HepG2 (cell line): ENCODE data around the gene KAT7. TPM values are rescaled to one million over a fixed set of nuclear protein-coding genes. Genes with fewer than 3 reads are reported as not detected.

ENCODE experiments used
- AGO1 ChIP-seq: fragments of 200-400 bp; formaldehyde crosslinking; IDR thresholded peaks from 2 replicates; pipeline ENCODE4 v1.6.1; 2017; ENCODE audit warnings: mild to moderate bottlenecking, low read depth, low read length, moderate library complexity; ENCODE audit not compliant: poor library complexity, severe bottlenecking
- ATM ChIP-seq: fragments of 450-650 bp; IDR thresholded peaks from 2 replicates; pipeline ENCODE4 v1.7.1; 2017; ENCODE audit warnings: mild to moderate bottlenecking, borderline replicate concordance
- E2F5 ChIP-seq: sonication (generic); formaldehyde crosslinking; conservative IDR thresholded peaks from 2 replicates; pipeline ENCODE4 v1.4.0; 2020; ENCODE audit warnings: missing genetic modification reagents
- EED ChIP-seq: sonication (generic); formaldehyde crosslinking; IDR thresholded peaks from 2 replicates; pipeline ENCODE4 v1.5.0; 2020; ENCODE audit warnings: mild to moderate bottlenecking, missing genetic modification reagents
- GMEB1 ChIP-seq: sonication (generic); formaldehyde crosslinking; IDR thresholded peaks from 2 replicates; pipeline ENCODE4 v1.5.1; 2020; ENCODE audit warnings: missing genetic modification reagents, mild to moderate bottlenecking, borderline replicate concordance
- IRF2 ChIP-seq: IDR thresholded peaks from 2 replicates; pipeline ENCODE4 v1.6.1; 2018; ENCODE audit warnings: missing genetic modification reagents, missing compliant biosample characterization
- MIER2 ChIP-seq: IDR thresholded peaks from 2 replicates; pipeline ENCODE4 v1.6.1; 2016; ENCODE audit warnings: missing biosample characterization, missing genetic modification reagents
- NFIC ChIP-seq: IDR thresholded peaks from 2 replicates; pipeline ENCODE4 v1.6.1; 2012; ENCODE audit warnings: mild to moderate bottlenecking, low read length, inconsistent platforms
- NR3C1 ChIP-seq: sonication (generic); formaldehyde crosslinking; IDR thresholded peaks from 2 replicates; pipeline ENCODE4 v1.4.0; 2020; ENCODE audit warnings: missing genetic modification reagents
- PRDM15 ChIP-seq: sonication (generic); formaldehyde crosslinking; IDR thresholded peaks from 2 replicates; pipeline ENCODE4 v1.4.0; 2020; ENCODE audit warnings: missing genetic modification reagents
- SSRP1 ChIP-seq: IDR thresholded peaks from 2 replicates; pipeline ENCODE4 v1.6.1; 2016; ENCODE audit warnings: control low read depth
- ZHX2 ChIP-seq, 2 experiments: sonication (generic) in 1 of 2; formaldehyde crosslinking in 1 of 2; IDR thresholded peaks; 2 replicates each; pipeline versions ENCODE4 v1.6.1 to v1.9.0; 2014 to 2022; ENCODE audit warnings: antibody characterized with exemption in 1 of 2, borderline replicate concordance in 1 of 2, inconsistent platforms in 1 of 2, low read depth in 1 of 2, missing genetic modification reagents in 1 of 2
- ZNF597 ChIP-seq: sonication (generic); formaldehyde crosslinking; IDR thresholded peaks from 2 replicates; pipeline ENCODE4 v1.5.0; 2020; ENCODE audit warnings: missing genetic modification reagents
- ZNF782 ChIP-seq: sonication (generic); formaldehyde crosslinking; IDR thresholded peaks from 2 replicates; pipeline ENCODE4 v1.4.0; 2020; ENCODE audit warnings: missing genetic modification reagents, mild to moderate bottlenecking, borderline replicate concordance
- polyA plus RNA-seq, 8 experiments: library from polyadenylated mRNA; depleted of rRNA in 3 of 8; stranded (reverse) in 7 of 8; unstranded in 1 of 8; fragments of >200 nt; fragmentation: Illumina TruSeq in 4 of 8; extraction: Trizol in 4 of 8; gene quantifications; 2 replicates each; pipeline versions ENCODE4 v1.2.1 to v1.2.3, GENCODE V29; 2011 to 2016; ENCODE audit warnings: low read depth in 4 of 8, missing spikeins in 1 of 8, mixed read lengths in 1 of 8; ENCODE audit not compliant: insufficient read depth in 1 of 8
- total RNA-seq, 5 experiments: library from RNA; depleted of rRNA; stranded (reverse); fragments of >200 nt; fragmentation: Illumina TruSeq; extraction: Trizol; gene quantifications; 2 replicates each; pipeline ENCODE4 v1.2.3, GENCODE V29; 2016; ENCODE audit warnings: low read depth in 1 of 5

Gene KAT7
- total and polyA plus RNA-seq, 2 of the 13 experiments (the other 11 are each of a cell fraction or from before 2014, with no cell fraction given): 21.2 to 39.2 TPM

- no peak for TF ChIP-seq NR3C1 (CRISPR knock-in tag)
- peak; percentile 88; the same call in 1 of the 2 replicates for TF ChIP-seq E2F5 (CRISPR knock-in tag)
- no peak for TF ChIP-seq ZNF597 (CRISPR knock-in tag)
- TF ChIP-seq IRF2 (CRISPR knock-in tag): peak; percentile 94
- TF ChIP-seq AGO1: peak; percentile 77
- TF ChIP-seq ZHX2 (IDR thresholded peaks at IDR 0.05; ENCODE audit: low read depth): peak; percentile 100
- TF ChIP-seq ZHX2 (CRISPR knock-in tag; IDR thresholded peaks at IDR 0.05; ENCODE audit: borderline replicate concordance): 0 out of 2 replicates have a peak, but pooled peaks have one; percentile 49
- TF ChIP-seq MIER2 (CRISPR knock-in tag): peak; percentile 25; the same call in 1 of the 2 replicates
- TF ChIP-seq SSRP1 (CRISPR knock-in tag): peak; percentile 95; the same call in 1 of the 2 replicates
- peak; percentile 71; the same call in 1 of the 2 replicates for TF ChIP-seq ZNF782 (CRISPR knock-in tag)
- peak; percentile 96 for TF ChIP-seq GMEB1 (CRISPR knock-in tag)
- no peak for TF ChIP-seq ATM
- TF ChIP-seq NFIC: no peak
- TF ChIP-seq EED: peak; percentile 95
- TF ChIP-seq PRDM15 (CRISPR knock-in tag): 0 out of 2 replicates have a peak, but pooled peaks have one; percentile 53
Observed at GRCh38 chr17:49788478-49789242, at the start of gene KAT7 (continued).
